LNCAP (cell line): ENCODE data around the gene LASP1NB.

Experiments
- TF ChIP-seq, protein P1 (sequence below): fragments of 450-650 bp; IDR thresholded peaks from 2 replicates; pipeline ENCODE4 v1.5.1; 2017; ENCODE audit warnings: mild to moderate bottlenecking

The LASP1NB gene

DNA sequence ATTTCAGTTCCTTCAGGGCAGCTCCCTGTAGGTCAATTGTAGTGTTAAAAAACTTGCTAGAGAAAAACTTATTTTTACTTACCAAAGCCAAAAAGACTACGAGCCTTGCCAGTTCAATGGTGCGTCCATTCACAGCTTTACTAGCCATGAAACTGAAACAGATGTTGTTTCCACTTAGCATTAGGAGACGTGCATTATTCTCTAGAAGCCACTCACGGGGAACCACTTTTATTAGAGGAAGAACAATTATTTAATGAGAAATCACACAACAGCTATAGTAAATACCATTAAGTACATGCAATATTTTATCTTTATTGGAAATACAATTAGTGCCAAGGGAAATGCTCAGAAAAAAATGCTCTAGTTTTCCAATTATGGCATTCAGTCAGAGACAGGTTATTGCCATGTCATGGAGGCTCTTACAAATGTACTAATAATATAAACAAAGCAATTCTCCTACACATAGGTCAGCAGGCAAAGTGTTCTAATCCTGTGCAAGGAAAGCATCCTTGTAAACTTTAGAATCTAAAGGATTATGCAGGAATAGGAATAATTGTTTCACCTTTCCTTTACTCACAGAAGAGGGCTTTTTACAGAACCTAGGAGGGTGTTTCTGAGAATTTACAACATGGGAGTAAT lies 17.4 kb downstream of the LASP1NB start:
- TF ChIP-seq, protein P1, sequence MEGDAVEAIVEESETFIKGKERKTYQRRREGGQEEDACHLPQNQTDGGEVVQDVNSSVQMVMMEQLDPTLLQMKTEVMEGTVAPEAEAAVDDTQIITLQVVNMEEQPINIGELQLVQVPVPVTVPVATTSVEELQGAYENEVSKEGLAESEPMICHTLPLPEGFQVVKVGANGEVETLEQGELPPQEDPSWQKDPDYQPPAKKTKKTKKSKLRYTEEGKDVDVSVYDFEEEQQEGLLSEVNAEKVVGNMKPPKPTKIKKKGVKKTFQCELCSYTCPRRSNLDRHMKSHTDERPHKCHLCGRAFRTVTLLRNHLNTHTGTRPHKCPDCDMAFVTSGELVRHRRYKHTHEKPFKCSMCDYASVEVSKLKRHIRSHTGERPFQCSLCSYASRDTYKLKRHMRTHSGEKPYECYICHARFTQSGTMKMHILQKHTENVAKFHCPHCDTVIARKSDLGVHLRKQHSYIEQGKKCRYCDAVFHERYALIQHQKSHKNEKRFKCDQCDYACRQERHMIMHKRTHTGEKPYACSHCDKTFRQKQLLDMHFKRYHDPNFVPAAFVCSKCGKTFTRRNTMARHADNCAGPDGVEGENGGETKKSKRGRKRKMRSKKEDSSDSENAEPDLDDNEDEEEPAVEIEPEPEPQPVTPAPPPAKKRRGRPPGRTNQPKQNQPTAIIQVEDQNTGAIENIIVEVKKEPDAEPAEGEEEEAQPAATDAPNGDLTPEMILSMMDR: no peak

DNA sequence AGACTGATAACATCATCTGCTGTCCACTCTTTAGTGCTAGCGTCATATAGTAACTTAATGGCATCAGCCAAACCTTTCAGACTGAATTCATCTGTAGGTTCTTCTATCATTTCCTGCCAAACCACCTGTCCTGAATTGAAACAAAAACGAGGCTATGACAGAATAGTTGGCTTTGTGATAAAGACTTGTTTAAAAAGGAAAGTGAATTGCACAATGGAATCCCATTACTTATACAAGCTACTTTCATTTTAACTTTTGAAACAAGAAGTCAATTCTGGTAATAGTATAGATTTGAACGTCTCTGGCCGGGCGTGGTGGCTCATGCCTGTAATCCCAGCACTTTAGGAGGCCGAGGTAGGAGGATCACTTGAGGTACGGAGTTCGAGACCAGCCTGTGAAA lies 18.2 kb downstream of the LASP1NB start:
- TF ChIP-seq, protein P1: no peak

DNA sequence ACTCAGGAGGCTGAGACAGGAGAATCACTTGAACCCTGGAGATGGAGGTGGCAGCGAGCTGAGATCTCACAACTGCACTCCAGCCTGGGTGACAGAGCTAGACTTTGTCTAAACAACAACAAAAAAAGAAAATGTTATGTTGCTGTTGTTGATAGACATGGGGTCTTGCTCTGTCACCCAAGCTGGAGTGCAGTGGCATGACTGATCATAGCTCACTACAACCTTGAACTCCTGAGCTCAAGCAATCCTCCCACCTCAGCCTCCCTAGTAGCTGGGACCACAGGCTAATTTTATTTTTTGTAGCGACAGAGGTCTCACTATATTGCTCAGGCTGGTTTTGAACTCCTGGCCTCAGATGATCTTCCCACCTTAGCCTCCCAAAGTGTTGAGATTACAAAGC lies 21.8 kb downstream of the LASP1NB start:
- TF ChIP-seq, protein P1: no peak

DNA sequence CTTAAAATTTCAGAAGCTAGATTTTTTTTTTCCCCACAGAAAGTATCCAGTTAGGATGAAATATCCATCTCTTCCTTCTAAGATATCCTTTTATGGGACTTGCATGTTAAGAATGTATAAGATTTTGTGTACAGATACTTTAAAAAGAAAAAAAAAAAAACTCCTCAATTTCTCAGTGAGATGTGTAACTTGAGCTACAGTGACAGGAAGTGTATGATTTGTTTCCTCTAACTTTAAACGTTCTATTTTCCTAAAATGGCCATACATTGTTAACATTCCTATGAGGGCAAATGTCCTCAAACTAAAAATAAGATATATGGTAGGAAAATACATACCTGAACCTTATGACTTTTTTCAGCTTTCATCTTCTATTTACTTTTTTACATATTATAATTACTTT lies 32.9 kb downstream of the LASP1NB start:
- TF ChIP-seq, protein P1: no peak

DNA sequence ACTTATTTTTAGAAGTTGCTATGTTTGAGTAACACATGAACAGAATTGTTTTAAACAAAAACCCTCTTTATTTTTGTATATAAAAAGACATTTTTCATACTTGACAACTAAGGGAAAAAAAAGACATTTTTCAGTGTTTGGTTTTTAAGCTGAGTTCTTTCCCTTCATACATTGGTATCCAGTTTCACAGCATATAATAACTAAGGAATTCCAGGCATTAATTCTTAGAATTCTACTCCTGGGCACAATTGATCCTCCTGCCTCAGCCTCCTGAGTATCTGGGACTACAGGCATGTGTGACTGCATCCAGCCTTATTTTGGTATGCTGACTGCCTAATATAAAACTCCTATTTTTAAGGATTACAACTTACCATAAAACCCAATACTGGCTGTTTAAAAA lies 33.3 kb downstream of the LASP1NB start:
- TF ChIP-seq, protein P1: no peak

DNA sequence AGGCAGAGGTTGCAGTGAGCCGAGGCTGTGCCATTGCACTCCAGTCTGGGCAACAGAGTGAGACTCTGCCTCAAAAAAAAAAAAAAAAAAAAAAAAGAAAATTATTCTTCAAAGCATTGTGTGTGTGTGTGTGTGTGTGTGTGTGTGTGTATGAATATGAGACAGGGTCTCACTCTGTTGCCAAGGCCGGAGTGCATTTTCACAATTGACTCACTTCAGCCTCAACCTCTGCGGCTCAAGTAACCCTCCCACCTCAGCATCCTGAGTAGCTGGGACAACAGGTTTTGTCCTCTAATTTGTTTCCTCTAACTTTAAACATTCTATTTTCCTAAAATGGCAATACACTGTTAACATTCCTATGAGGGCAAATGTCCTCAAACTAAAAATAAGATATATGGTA lies 34.1 kb downstream of the LASP1NB start:
- TF ChIP-seq, protein P1: no peak

DNA sequence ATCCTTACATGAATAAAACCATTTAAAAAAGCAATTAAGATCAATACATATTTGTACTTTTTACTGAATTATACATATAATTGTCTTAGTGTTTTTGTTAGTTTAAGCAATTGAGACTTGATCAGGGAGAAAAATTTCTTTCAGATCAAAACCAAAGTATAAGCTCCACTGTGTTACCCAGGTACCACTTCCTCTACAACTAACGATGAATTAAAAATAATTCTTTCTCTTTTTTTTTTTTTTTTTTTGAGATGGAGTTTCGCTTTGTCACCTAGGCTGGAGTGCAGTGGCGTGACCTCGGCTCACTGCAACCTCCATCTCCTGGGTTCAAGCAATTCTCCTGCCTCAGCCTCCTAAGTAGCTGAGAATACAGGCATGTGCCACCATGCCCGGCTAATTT lies 35.0 kb downstream of the LASP1NB start:
- TF ChIP-seq, protein P1: no peak

DNA sequence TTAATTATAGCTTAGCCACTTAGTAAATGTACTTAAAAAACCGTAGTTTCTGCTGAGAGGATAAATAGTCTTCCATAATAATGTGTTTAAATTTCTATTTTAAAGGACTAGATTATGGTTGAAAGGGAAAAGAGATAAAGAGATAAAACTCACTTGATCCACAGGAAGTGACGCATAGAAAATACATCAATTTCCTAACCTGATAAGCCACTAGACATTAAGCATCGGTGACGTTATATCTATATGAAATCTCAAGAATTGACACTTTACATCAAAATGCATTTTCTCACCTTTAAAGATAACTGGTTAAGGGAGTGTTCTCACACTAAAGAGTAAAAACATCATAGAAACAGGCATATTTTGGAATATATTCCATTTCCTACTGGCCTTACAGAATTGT lies 36.0 kb downstream of the LASP1NB start:
- TF ChIP-seq, protein P1: no peak
